CD14-positive monocyte (primary cell): ENCODE data around the gene MED15. TPM values are rescaled to one million over a fixed set of nuclear protein-coding genes. Genes with fewer than 3 reads are reported as not detected.
A peak's percentile ranks its signal among the peaks of the same experiment; 100 is the strongest.

Experiments used
- DNase-seq, 3 donors: peaks; one replicate each; pipeline ENCODE4 v3.0.0-alpha.2; 2011 to 2022
- H2AFZ ChIP-seq: 2 replicates; pipeline ENCODE4 v1.6.0; 2012; ENCODE audit warnings: mild to moderate bottlenecking, low read depth, low read length, inconsistent platforms; ENCODE audit not compliant: insufficient read depth, poor library complexity, severe bottlenecking
- H3K27ac ChIP-seq, 2 donors: 1 replicate in 1 of 2; 2 replicates in 1 of 2; pipeline ENCODE4 v1.5.1; 2012 to 2013; ENCODE audit warnings: low read length in 2 of 2, control low read depth in 1 of 2, inconsistent platforms in 1 of 2, low read depth in 1 of 2, mild to moderate bottlenecking in 1 of 2
- H3K27me3 ChIP-seq, 2 donors: one replicate each; pipeline versions ENCODE4 v1.6.0 to v1.6.1; 2011 to 2013; ENCODE audit warnings: low read length in 2 of 2; ENCODE audit not compliant: control insufficient read depth in 2 of 2, insufficient read depth in 2 of 2
- H3K36me3 ChIP-seq, 2 donors: replicated peaks in 1 of 2; 1 replicate in 1 of 2; 2 replicates in 1 of 2; pipeline versions ENCODE4 v1.5.1 to v1.6.1; 2012 to 2013; ENCODE audit warnings: low read length in 2 of 2, control low read depth in 1 of 2, inconsistent platforms in 1 of 2, mild to moderate bottlenecking in 1 of 2; ENCODE audit not compliant: insufficient read depth in 2 of 2, control insufficient read depth in 1 of 2
- H3K4me1 ChIP-seq, 2 donors: 1 replicate in 1 of 2; 2 replicates in 1 of 2; pipeline versions ENCODE4 v1.5.1 to v1.6.1; 2012 to 2013; ENCODE audit warnings: low read length in 2 of 2, control low read depth in 1 of 2, inconsistent platforms in 1 of 2, mild to moderate bottlenecking in 1 of 2, moderate library complexity in 1 of 2; ENCODE audit not compliant: insufficient read depth in 2 of 2, control insufficient read depth in 1 of 2
- H3K4me2 ChIP-seq: replicated peaks from 2 replicates; pipeline ENCODE3; 2012; ENCODE audit warnings: low read length, moderate library complexity, mild to moderate bottlenecking; ENCODE audit not compliant: poor library complexity, severe bottlenecking; ENCODE audit errors: extremely low read depth
- H3K4me3 ChIP-seq, 3 experiments: fragments of 200-600 bp in 1 of 3; sonication (generic) in 1 of 3; replicated peaks in 1 of 3; 1 replicate in 2 of 3; 2 replicates in 1 of 3; pipeline ENCODE4 v1.5.1; 2011 to 2013; ENCODE audit warnings: low read length in 3 of 3, mild to moderate bottlenecking in 3 of 3, control low read depth in 2 of 3, low read depth in 2 of 3, inconsistent platforms in 1 of 3, moderate library complexity in 1 of 3
- H3K79me2 ChIP-seq: 2 replicates; pipeline ENCODE4 v1.6.0; 2012; ENCODE audit warnings: mild to moderate bottlenecking, control low read depth, inconsistent platforms, low read length, moderate library complexity; ENCODE audit not compliant: insufficient read depth
- H3K9ac ChIP-seq: 2 replicates; pipeline ENCODE4 v1.6.0; 2017; ENCODE audit warnings: low read length, mild to moderate bottlenecking; ENCODE audit not compliant: insufficient read depth, poor library complexity, severe bottlenecking
- H3K9me3 ChIP-seq, 2 donors: replicated peaks in 1 of 2; 1 replicate in 1 of 2; 2 replicates in 1 of 2; pipeline versions ENCODE4 v1.5.1 to v1.6.1; 2012 to 2013; ENCODE audit warnings: low read length in 2 of 2, control low read depth in 1 of 2; ENCODE audit not compliant: control insufficient read depth in 1 of 2, insufficient read depth in 1 of 2
- H4K20me1 ChIP-seq: 2 replicates; pipeline ENCODE4 v1.6.0; 2012; ENCODE audit warnings: mild to moderate bottlenecking, low read length, control low read depth, moderate library complexity; ENCODE audit not compliant: insufficient read depth
- H3K27ac Mint-ChIP-seq, 7 donors: one replicate each; pipeline ENCODE4 v1.8.0; 2020; ENCODE audit warnings: mild to moderate bottlenecking in 7 of 7, mixed read lengths in 7 of 7, moderate library complexity in 6 of 7, inconsistent platforms in 2 of 7
- H3K27me3 Mint-ChIP-seq, 3 donors: one replicate each; pipeline ENCODE4 v1.8.0; 2021 to 2022; ENCODE audit warnings: low read depth in 3 of 3, mild to moderate bottlenecking in 3 of 3, mixed read lengths in 3 of 3, moderate library complexity in 3 of 3, inconsistent platforms in 1 of 3
- H3K36me3 Mint-ChIP-seq, 2 donors: one replicate each; pipeline ENCODE4 v1.8.0; 2020; ENCODE audit warnings: mixed read lengths in 2 of 2, inconsistent platforms in 1 of 2, mild to moderate bottlenecking in 1 of 2
- H3K4me1 Mint-ChIP-seq: one replicate; pipeline ENCODE4 v1.8.0; 2020; ENCODE audit warnings: mild to moderate bottlenecking, mixed read lengths
- H3K4me3 Mint-ChIP-seq, 2 donors: one replicate each; pipeline ENCODE4 v1.8.0; 2020; ENCODE audit warnings: mild to moderate bottlenecking in 2 of 2, mixed read lengths in 2 of 2, moderate library complexity in 1 of 2
- H3K9me3 Mint-ChIP-seq, 7 donors: one replicate each; pipeline ENCODE4 v1.8.0; 2020 to 2022; ENCODE audit warnings: mixed read lengths in 7 of 7, mild to moderate bottlenecking in 6 of 7, moderate library complexity in 6 of 7, inconsistent platforms in 2 of 7
- CTCF ChIP-seq: fragments of 200-600 bp; IDR thresholded peaks from one replicate; pipeline ENCODE4 v1.8.0; 2022; ENCODE audit warnings: antibody characterized with exemption, mild to moderate bottlenecking
- WGBS: methylation state at CpG from one replicate; pipeline ENCODE4 v1.1.5; 2013; ENCODE audit warnings: missing lambda C conversion rate; ENCODE audit not compliant: insufficient coverage; 5-methylcytosine and 5-hydroxymethylcytosine counted together
- intact Hi-C, 2 donors: fragments of 100-400 bp; cut with micrococcal nuclease; formaldehyde crosslinking; loops; one replicate each; pipeline versions ENCODE4 v1.15.0 to v1.15.1; 2023
- polyA plus RNA-seq, 3 donors: library from polyadenylated mRNA; depleted of rRNA in 1 of 3; unstranded in 2 of 3; stranded (reverse) in 1 of 3; fragments of 300-500 nt in 2 of 3; fragments of >200 nt in 1 of 3; fragmentation: Illumina TruSeq in 2 of 3; gene quantifications; 1 replicate in 2 of 3; 2 replicates in 1 of 3; pipeline ENCODE4 v1.2.3, GENCODE V29; 2012 to 2021

MED15 gene
- polyA plus RNA-seq, 3 donors = 10.0 to 126 (median 17.8) TPM

GRCh38 chr22:20459152-20459542 lies 48.3 kb upstream of the MED15 start:
- Mint-ChIP-seq H3K27ac (no peak overlapping the region), H3K36me3 (peaks cover 41 to 56% of the 10 kb centered on the region in 2 donors), H3K9me3 (no peaks in the 10 kb centered on the region), H3K4me1 (peaks cover 39% of the 10 kb centered on the region), H3K4me3 (no peak overlapping the region), H3K27me3 (peaks cover 0 to 9% (median 1%) of the 10 kb centered on the region in 3 donors)
- no peak for DNase-seq
- H4K20me1 ChIP-seq = no peaks in the 10 kb centered on the region
- H2AFZ ChIP-seq = no peak overlapping the region
- no peak overlapping the region for H3K4me3 ChIP-seq
- no peaks in the 10 kb centered on the region for H3K9me3 ChIP-seq
- peaks cover 34 to 43% of the 10 kb centered on the region in 2 donors for H3K4me1 ChIP-seq
- no peaks in the 10 kb centered on the region for H3K79me2 ChIP-seq
- peaks cover 19 to 34% of the 10 kb centered on the region in 2 donors for H3K36me3 ChIP-seq
- H3K9ac ChIP-seq = no peak overlapping the region
- no peak overlapping the region for H3K27ac ChIP-seq
- H3K4me2 ChIP-seq = no peak overlapping the region
- WGBS = 94% methylated on average over 3 of the region's 3 CpGs
- H3K27me3 ChIP-seq = no peaks in the 10 kb centered on the region
- TF ChIP-seq CTCF = no peak
- intact Hi-C loops = no loop called here

GRCh38 chr22:20459862-20460261 lies 47.5 kb upstream of the MED15 start:
- DNase-seq = no peak
- no peak for TF ChIP-seq CTCF
- no peaks in the 10 kb centered on the region for H4K20me1 ChIP-seq
- no peaks in the 10 kb centered on the region for H3K27me3 ChIP-seq
- no peaks in the 10 kb centered on the region for H3K79me2 ChIP-seq
- H3K36me3 ChIP-seq = peaks cover 26 to 38% of the 10 kb centered on the region in 2 donors
- intact Hi-C loops = no loop called here
- peaks cover 0 to 9% (median 1%) of the 10 kb centered on the region in 3 donors for H3K27me3 Mint-ChIP-seq
- H3K4me3 Mint-ChIP-seq = no peak overlapping the region
- no peak overlapping the region for H3K27ac ChIP-seq
- 95% methylated on average over 4 of the region's 4 CpGs for WGBS
- peaks cover 32 to 43% of the 10 kb centered on the region in 2 donors for H3K4me1 ChIP-seq
- peak overlapping the region in 1 of 7 donors; percentile 9 for H3K27ac Mint-ChIP-seq
- H2AFZ ChIP-seq = no peak overlapping the region
- H3K9me3 Mint-ChIP-seq = no peaks in the 10 kb centered on the region
- H3K36me3 Mint-ChIP-seq = peaks cover 46 to 63% of the 10 kb centered on the region in 2 donors
- H3K4me3 ChIP-seq = no peak overlapping the region
- H3K9ac ChIP-seq = no peak overlapping the region
- no peaks in the 10 kb centered on the region for H3K9me3 ChIP-seq
- H3K4me2 ChIP-seq = no peak overlapping the region
- peaks cover 40% of the 10 kb centered on the region for H3K4me1 Mint-ChIP-seq
